Colonic mucosa (tissue), 4 donors: ENCODE measurements around the gene TIGD4. TPM values are rescaled to one million over a fixed set of nuclear protein-coding genes. Genes with fewer than 3 reads are reported as not detected.

Experiments
- DNase-seq: peaks from one replicate; pipeline ENCODE4 v3.0.0-alpha.2; 2020
- H3K27ac ChIP-seq: fragments of 200-600 bp; one replicate; pipeline ENCODE4 v1.8.0; 2021
- H3K27me3 ChIP-seq: fragments of 200-600 bp; one replicate; pipeline ENCODE4 v1.8.0; 2021
- H3K36me3 ChIP-seq: fragments of 200-600 bp; one replicate; pipeline ENCODE4 v1.8.0; 2021
- H3K4me1 ChIP-seq: fragments of 200-600 bp; one replicate; pipeline ENCODE4 v1.8.0; 2021; ENCODE audit warnings: mild to moderate bottlenecking
- H3K4me3 ChIP-seq: fragments of 200-600 bp; one replicate; pipeline ENCODE4 v1.8.0; 2021
- H3K9ac ChIP-seq, 2 donors: one replicate each; pipeline ENCODE4 v1.7.0; 2013; ENCODE audit warnings: control low read depth in 2 of 2, low read depth in 2 of 2, low read length in 2 of 2
- H3K9me3 ChIP-seq: fragments of 200-600 bp; one replicate; pipeline ENCODE4 v1.8.0; 2021
- intact Hi-C: fragments of 100-400 bp; cut with DNase I; formaldehyde crosslinking; loops from one replicate; pipeline ENCODE4 v1.14.1; 2022
- total RNA-seq, 2 donors: library from RNA; stranded (reverse); fragmentation: NEBNext Ultra II Directional in 1 of 2; extraction: Animal tissue kit (Norgen Biotek cat#: 25700) in 1 of 2; gene quantifications; one replicate each; pipeline ENCODE4 v1.2.1, GENCODE V29; 2021
- TF ChIP-seq, protein P1 (sequence below): fragments of 200-600 bp; IDR thresholded peaks from one replicate; pipeline ENCODE4 v1.8.0; 2022; ENCODE audit warnings: antibody characterized with exemption, mild to moderate bottlenecking
- donor health status: healthy.
- donor health status: DM: no; HTN: no; CAD: no.
- donor health status: DM: no; HTN: no; CAD: no.

TIGD4 gene
- total RNA-seq, 2 donors from 2014 or later = 0.30 TPM; not detected in 1

DNA sequence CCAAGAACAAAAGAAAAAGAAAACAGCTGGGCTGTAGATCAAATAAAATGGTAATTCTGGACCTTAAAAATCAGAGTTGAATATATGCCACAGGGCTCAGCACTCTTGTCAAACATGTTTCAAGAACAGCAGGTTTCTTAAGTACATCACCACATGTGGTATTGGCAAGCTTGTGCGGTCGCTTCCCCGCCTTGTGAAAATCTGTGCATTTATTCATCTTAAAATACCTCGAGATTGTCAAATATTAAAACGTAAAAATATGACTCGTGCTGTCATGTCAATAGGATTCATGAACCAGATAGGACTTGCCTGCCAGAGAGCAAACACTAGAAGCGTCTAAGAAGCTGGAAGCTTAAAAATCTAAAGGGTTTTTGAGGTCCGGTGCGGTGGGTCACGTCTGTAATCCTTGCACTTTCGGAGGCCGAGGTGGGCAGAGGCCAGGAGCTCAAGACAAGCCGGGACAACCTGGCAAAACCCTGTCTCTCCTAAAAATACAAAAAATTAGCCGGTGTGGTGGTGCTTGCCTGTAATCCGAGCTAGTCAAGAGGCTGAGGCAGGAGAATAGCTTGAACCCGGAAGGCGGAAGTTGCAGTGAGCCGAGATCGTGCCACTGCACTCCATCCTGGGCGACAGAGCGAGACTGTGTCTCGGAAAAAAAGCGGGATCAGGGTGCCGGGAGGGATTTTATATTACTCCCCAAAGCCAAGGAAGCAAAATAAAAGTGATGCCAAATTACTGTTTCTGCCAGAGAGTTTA lies 59.6 kb downstream of the TIGD4 start:
- Histone ChIP-seq H3K9me3 (no peaks in the 10 kb centered on the region), H3K4me1 (no peaks in the 10 kb centered on the region), H3K27ac (no peak overlapping the region), H3K36me3 (no peaks in the 10 kb centered on the region), H3K27me3 (no peaks in the 10 kb centered on the region), H3K9ac (no peak overlapping the region), H3K4me3 (no peak overlapping the region)
- intact Hi-C loops = no loop called here
- TF ChIP-seq, protein P1, sequence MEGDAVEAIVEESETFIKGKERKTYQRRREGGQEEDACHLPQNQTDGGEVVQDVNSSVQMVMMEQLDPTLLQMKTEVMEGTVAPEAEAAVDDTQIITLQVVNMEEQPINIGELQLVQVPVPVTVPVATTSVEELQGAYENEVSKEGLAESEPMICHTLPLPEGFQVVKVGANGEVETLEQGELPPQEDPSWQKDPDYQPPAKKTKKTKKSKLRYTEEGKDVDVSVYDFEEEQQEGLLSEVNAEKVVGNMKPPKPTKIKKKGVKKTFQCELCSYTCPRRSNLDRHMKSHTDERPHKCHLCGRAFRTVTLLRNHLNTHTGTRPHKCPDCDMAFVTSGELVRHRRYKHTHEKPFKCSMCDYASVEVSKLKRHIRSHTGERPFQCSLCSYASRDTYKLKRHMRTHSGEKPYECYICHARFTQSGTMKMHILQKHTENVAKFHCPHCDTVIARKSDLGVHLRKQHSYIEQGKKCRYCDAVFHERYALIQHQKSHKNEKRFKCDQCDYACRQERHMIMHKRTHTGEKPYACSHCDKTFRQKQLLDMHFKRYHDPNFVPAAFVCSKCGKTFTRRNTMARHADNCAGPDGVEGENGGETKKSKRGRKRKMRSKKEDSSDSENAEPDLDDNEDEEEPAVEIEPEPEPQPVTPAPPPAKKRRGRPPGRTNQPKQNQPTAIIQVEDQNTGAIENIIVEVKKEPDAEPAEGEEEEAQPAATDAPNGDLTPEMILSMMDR = no peak
- no peak for DNase-seq

Other genes with a start within 250 kb of the TIGD4 start
- 10 to 100 TPM; 29.3 to 29.5 TPM for gene FBXW7, start 243.6 kb downstream of the TIGD4 start, total RNA-seq
- gene TMEM154, start 99.7 kb downstream of the TIGD4 start, total RNA-seq = 1 to 10 TPM; 1.5 to 3.5 TPM
- 10 to 100 TPM; 55.9 to 74.1 TPM for gene ARFIP1, start 224 bp upstream of the TIGD4 start, total RNA-seq
- 10 to 100 TPM; 13.9 to 14.0 TPM for gene FHDC1, start 156.6 kb upstream of the TIGD4 start, total RNA-seq